Stimulated activated memory B cell treated with anti-CD40 and anti-IgM and Interleukin-4, amounts not matched to agents 10 μg/mL and 1 μg/mL and 100 μg/mL, for 72 hours (primary cell): ENCODE data around the gene MCRIP1.
A peak's percentile ranks its signal among the peaks of the same experiment; 100 is the strongest.

Experiments used
- ATAC-seq: fragments of 150-1000 bp; cut with Tn5 transposase; 2 replicates; pipeline ENCODE4 v1.10.0; 2021
- H3K27ac Mint-ChIP-seq: one replicate; pipeline ENCODE4 v1.8.0; 2022; ENCODE audit warnings: mild to moderate bottlenecking, mixed read lengths
- H3K27me3 Mint-ChIP-seq: one replicate; pipeline ENCODE4 v1.8.0; 2022; ENCODE audit warnings: mixed read lengths
- H3K36me3 Mint-ChIP-seq: one replicate; pipeline ENCODE4 v1.8.0; 2022; ENCODE audit warnings: mixed read lengths
- H3K4me1 Mint-ChIP-seq: one replicate; pipeline ENCODE4 v1.8.0; 2022; ENCODE audit warnings: mixed read lengths
- H3K4me3 Mint-ChIP-seq: one replicate; pipeline ENCODE4 v1.8.0; 2022; ENCODE audit warnings: mild to moderate bottlenecking, moderate library complexity, mixed read lengths
- H3K9me3 Mint-ChIP-seq: one replicate; pipeline ENCODE4 v1.8.0; 2022; ENCODE audit warnings: mixed read lengths

The MCRIP1 gene, protein sequence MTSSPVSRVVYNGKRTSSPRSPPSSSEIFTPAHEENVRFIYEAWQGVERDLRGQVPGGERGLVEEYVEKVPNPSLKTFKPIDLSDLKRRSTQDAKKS

GRCh38 chr17:81833160-81833920 is at the start of gene MCRIP1:
Gene MCRIP1, minus strand, starts transcription at chr17:81833291. Its CDS starts 8,785 bp downstream, at chr17:81824506.
- Mint-ChIP-seq H3K4me1 (peaks cover 43% of the 10 kb centered on the region), H3K27ac (peak within 1 kb of the TSS; percentile 84), H3K36me3 (no peaks in the 10 kb centered on the region), H3K27me3 (no peaks in the 10 kb centered on the region), H3K9me3 (no peaks in the 10 kb centered on the region), H3K4me3 (peak within 1 kb of the TSS; percentile 82)
- peak; percentile 92 for ATAC-seq

- Mint-ChIP-seq H3K4me1 (peaks cover 1% of the 10 kb centered on the region), H3K9me3 (no peaks in the 10 kb centered on the region), H3K27me3 (no peaks in the 10 kb centered on the region), H3K27ac (no peak overlapping the region), H3K36me3 (peaks cover 24% of the 10 kb centered on the region), H3K4me3 (no peak overlapping the region)
- ATAC-seq = no peak
Measured at GRCh38 chr17:81879121-81879520, 46.0 kb upstream of the MCRIP1 start.

- H3K9me3 Mint-ChIP-seq = no peaks in the 10 kb centered on the region
Measured at GRCh38 chr17:81878294-81878693, 45.2 kb upstream of the MCRIP1 start.

DNA sequence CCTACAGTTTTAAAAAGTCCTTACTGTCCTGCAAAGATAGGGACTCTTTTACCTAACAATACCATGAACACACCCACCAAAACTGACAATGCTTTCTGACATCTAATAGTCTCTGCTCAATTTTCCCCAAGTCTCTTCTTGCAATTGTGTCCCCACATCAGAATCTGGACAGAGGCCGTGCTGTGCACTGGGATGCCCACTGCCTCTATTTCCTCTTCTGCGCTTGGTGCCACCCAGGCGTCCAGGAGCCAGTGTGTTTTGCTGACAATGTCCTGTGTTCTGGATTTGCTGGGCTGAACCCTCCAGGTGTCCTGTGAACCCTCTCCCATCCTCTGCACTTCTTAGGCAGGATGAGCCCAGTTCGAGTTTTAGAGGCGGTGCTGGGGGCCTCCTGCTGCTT is 44.5 kb upstream of the MCRIP1 start:
- Mint-ChIP-seq H3K4me3 (no peak overlapping the region), H3K27ac (no peak overlapping the region), H3K36me3 (peaks cover 24% of the 10 kb centered on the region), H3K4me1 (peaks cover 17% of the 10 kb centered on the region), H3K9me3 (no peaks in the 10 kb centered on the region), H3K27me3 (no peaks in the 10 kb centered on the region)
- ATAC-seq = no peak

More at GRCh38 chr17:81878294-81878693, 45.2 kb upstream of the MCRIP1 start:
- Mint-ChIP-seq H3K4me1 (peaks cover 10% of the 10 kb centered on the region), H3K27me3 (no peaks in the 10 kb centered on the region), H3K36me3 (peaks cover 24% of the 10 kb centered on the region), H3K27ac (no peak overlapping the region), H3K4me3 (no peak overlapping the region)
- no peak for ATAC-seq

GRCh38 chr17:81871387-81872230 is 38.5 kb upstream of the MCRIP1 start:
- peak; percentile 25 for ATAC-seq
- H3K4me1 Mint-ChIP-seq = peaks cover 61% of the 10 kb centered on the region
- no peaks in the 10 kb centered on the region for H3K27me3 Mint-ChIP-seq
- peak overlapping the region; percentile 92 for H3K27ac Mint-ChIP-seq
- H3K4me3 Mint-ChIP-seq = peak overlapping the region; percentile 85
- peaks cover 25% of the 10 kb centered on the region for H3K36me3 Mint-ChIP-seq
- no peaks in the 10 kb centered on the region for H3K9me3 Mint-ChIP-seq

- Mint-ChIP-seq H3K4me3 (peak within 1 kb of the TSS; percentile 86), H3K36me3 (peaks cover 25% of the 10 kb centered on the region), H3K27ac (peak within 1 kb of the TSS; percentile 92), H3K9me3 (no peaks in the 10 kb centered on the region), H3K4me1 (peaks cover 63% of the 10 kb centered on the region), H3K27me3 (no peaks in the 10 kb centered on the region)
- peak; percentile 83 for ATAC-seq
Measured at GRCh38 chr17:81870981-81871386, 37.9 kb upstream of the MCRIP1 start, which contains the start of gene ARHGDIA. Gene ARHGDIA, minus strand, starts transcription at chr17:81871337. Its CDS starts 1,407 bp downstream, at chr17:81869930.

GRCh38 chr17:81870131-81870980 is 37.3 kb upstream of the MCRIP1 start:
- Mint-ChIP-seq H3K27ac (peak overlapping the region; percentile 92), H3K4me1 (peaks cover 68% of the 10 kb centered on the region), H3K4me3 (peak overlapping the region; percentile 86), H3K9me3 (no peaks in the 10 kb centered on the region), H3K27me3 (no peaks in the 10 kb centered on the region), H3K36me3 (peaks cover 25% of the 10 kb centered on the region)
- ATAC-seq = peak; percentile 40

DNA sequence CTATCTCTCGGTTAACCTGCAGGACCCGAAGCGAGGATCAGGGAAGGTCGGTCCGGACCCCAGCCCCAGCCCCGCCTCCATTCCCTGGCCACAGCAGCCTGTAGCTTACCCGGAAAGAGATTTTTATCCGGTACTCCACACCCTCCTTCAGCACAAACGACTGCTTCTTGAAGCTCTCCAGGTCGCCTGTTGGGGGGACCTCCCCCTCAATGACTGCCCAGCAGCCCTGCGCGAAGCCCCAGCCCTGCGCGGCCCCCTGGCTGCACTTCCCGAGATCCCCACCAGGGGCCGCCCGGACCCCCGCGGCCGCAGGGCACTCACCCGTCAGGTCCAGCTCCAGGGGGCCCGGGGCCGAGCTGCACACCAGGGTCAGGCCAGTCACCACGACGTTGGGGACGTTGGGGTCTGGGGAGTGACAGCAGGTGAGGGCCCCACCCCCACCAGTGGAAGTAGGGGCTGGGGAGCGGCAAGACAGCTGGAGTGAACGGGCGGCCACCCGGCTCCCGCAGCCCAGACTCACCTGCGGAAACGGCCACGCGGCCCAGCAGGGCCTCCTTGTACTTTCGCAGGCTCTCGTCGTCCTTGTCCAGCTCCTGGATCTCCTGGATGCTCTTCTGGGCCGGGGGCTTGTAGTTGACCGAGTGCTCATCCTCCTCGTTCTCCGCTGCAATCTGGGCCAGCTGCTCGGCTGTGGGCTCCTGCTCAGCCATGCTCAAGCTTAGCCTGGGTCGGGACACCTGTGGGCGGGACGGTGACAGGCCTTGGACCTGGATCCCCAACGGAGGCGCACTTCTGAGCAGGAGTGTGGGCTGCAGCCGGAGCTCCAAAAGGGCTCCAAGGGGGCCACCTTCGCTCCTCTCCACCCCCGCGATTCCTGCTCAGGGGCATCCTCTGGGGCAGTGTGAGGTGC is 36.4 kb upstream of the MCRIP1 start:
- Mint-ChIP-seq H3K27ac (peak overlapping the region; percentile 92), H3K4me3 (peak overlapping the region; percentile 86), H3K9me3 (no peaks in the 10 kb centered on the region), H3K36me3 (peaks cover 25% of the 10 kb centered on the region), H3K4me1 (peaks cover 69% of the 10 kb centered on the region), H3K27me3 (no peaks in the 10 kb centered on the region)
- ATAC-seq = peak; percentile 17

- peak overlapping the region; percentile 92 for H3K27ac Mint-ChIP-seq
- peaks cover 25% of the 10 kb centered on the region for H3K36me3 Mint-ChIP-seq
- H3K27me3 Mint-ChIP-seq = no peaks in the 10 kb centered on the region
- no peaks in the 10 kb centered on the region for H3K9me3 Mint-ChIP-seq
- no peak for ATAC-seq
- peak overlapping the region; percentile 86 for H3K4me3 Mint-ChIP-seq
- H3K4me1 Mint-ChIP-seq = peaks cover 67% of the 10 kb centered on the region
Measured at GRCh38 chr17:81868674-81869220, 35.7 kb upstream of the MCRIP1 start.

DNA sequence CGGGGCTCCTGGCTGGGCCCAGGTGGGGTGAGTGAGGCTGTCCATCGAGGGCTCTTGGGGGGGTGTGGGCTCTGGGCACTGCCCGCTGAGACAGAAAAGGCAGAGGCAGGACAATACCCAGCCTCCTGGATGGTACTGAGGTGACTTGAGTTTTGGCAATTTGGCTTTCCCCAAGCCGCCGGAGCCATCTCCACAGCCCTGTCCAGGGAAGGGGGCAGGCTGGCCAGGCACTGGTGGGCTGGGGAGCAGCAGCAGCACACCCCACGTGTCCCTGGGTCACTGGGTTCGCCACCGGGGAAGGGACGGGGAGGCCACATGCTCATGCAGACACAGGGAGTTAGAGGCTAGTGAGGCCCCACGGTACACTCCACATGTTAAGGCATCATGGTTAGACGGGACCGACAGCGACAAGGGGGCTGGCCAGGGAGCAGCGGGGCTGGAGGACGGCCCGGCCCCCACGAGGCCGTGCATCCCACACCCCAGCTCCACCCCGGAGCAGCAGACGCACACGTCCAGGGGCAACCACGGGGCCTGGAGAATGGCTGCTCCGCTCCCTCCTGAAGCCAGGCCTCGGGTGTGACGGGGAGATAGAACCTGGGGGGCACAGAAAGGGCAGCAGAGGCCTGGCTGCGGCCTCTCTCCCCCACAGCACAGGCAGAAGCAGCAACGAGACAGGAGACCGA is 35.0 kb upstream of the MCRIP1 start:
- ATAC-seq = no peak
- peaks cover 25% of the 10 kb centered on the region for H3K36me3 Mint-ChIP-seq
- H3K4me3 Mint-ChIP-seq = peak overlapping the region; percentile 38
- H3K27me3 Mint-ChIP-seq = no peaks in the 10 kb centered on the region
- H3K27ac Mint-ChIP-seq = peak overlapping the region; percentile 92
- peaks cover 67% of the 10 kb centered on the region for H3K4me1 Mint-ChIP-seq
- H3K9me3 Mint-ChIP-seq = no peaks in the 10 kb centered on the region

DNA sequence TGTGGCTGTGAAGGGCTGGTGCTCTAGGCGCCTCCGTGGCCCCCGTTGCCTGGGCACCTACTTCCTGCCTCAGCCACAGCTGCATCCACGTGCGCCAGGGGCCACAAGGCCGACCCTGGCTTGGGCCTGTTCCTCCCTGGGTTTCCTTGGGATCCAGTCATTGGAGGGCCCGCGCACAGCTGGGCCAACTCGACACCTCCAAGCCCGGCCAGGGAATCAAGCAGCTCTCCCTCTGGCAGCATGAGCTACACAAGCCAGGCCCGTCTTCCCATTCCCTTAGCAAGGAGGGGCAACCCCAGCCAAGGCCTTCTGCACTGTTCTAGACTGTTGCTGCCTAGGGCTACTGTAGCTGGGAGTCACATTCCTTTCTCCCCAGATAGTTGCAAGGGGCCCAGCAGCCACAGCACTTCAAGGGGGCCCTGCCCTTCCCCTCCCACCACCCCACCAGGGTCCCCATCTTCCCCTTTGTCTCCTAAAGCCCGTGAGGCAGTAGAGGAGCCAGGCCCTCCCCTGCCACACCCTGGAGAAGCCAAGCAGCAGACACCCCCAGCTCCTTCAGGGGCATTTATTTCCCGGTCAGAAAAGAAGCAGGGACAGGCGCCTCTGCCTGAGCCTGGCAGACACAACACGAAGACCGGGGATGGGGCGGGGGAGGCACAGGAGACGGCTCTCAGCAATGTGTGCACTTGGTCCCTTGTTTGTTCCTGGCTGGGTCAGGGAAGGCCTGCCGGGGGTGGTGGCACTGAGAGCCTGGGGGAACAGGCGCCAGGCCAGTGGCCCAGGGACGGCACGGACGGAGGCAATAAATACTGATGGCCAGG is 34.3 kb upstream of the MCRIP1 start:
- Mint-ChIP-seq H3K4me1 (peaks cover 66% of the 10 kb centered on the region), H3K27me3 (no peaks in the 10 kb centered on the region), H3K36me3 (peaks cover 31% of the 10 kb centered on the region), H3K9me3 (no peaks in the 10 kb centered on the region), H3K27ac (peak overlapping the region; percentile 92), H3K4me3 (peak overlapping the region; percentile 25)
- ATAC-seq = no peak

DNA sequence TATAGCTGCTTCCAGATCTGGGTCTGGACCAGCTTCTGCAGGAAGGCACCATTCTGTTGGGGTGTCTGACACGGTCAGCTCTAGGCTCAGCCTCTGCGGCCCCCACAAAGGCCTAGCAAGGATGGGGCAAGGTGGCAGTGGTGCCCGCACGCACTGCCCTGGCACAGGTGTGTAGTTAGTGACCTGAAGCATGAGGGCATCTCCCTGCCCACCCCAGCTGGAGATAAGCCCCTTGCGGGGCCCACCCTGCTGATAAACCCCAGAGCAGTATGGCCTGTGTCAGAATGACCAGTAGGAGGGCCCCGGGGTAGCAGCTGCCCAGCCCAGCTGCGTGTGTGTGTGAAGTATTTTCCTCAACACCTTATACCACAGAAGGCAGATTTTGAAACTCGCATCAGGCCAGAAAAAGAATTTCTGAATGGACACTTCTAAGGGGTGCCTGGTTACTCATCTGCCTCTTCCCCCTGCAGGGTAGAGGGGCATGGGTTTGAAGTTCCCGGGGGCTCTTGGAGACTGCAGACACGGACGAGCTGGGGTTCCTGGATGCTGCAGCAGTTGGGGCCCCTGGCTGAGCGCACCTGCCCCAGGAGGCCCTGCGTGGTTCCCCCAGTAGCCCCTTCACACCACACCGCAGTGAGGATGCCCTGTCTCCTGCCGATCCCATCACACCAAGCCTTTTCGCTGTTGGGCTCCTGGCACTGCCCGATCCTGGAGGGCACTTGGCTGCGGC is 33.5 kb upstream of the MCRIP1 start:
- no peak for ATAC-seq
- Mint-ChIP-seq H3K27me3 (no peaks in the 10 kb centered on the region), H3K27ac (peak overlapping the region; percentile 92), H3K4me1 (peaks cover 62% of the 10 kb centered on the region), H3K9me3 (no peaks in the 10 kb centered on the region), H3K36me3 (peaks cover 31% of the 10 kb centered on the region), H3K4me3 (peak overlapping the region; percentile 25)
